Liver (tissue), 9 donors: ENCODE measurements around the gene PIK3CA. TPM values are rescaled to one million over a fixed set of nuclear protein-coding genes. Genes with fewer than 3 reads are reported as not detected.

Source experiments
- DNase-seq: peaks from one replicate; pipeline ENCODE4 v3.0.0-alpha.2; 2017; ENCODE audit warnings: low spot score
- H3K27ac ChIP-seq, 2 donors: one replicate each; pipeline ENCODE4 v1.7.0; 2013; ENCODE audit warnings: inconsistent platforms in 2 of 2, low read length in 2 of 2, control low read depth in 1 of 2, low read depth in 1 of 2, mild to moderate bottlenecking in 1 of 2
- H3K27me3 ChIP-seq, 4 donors: one replicate each; pipeline versions ENCODE4 v1.6.1 to v1.7.0; 2013; ENCODE audit warnings: low read length in 3 of 4, inconsistent platforms in 1 of 4, mild to moderate bottlenecking in 1 of 4, moderate library complexity in 1 of 4; ENCODE audit not compliant: control insufficient read depth in 4 of 4, insufficient read depth in 4 of 4
- H3K36me3 ChIP-seq, 4 donors: one replicate each; pipeline versions ENCODE4 v1.6.1 to v1.7.0; 2013; ENCODE audit warnings: low read length in 3 of 4, mild to moderate bottlenecking in 3 of 4, low read depth in 1 of 4, moderate library complexity in 1 of 4; ENCODE audit not compliant: control insufficient read depth in 4 of 4, insufficient read depth in 3 of 4
- H3K4me1 ChIP-seq, 4 donors: one replicate each; pipeline versions ENCODE4 v1.6.1 to v1.7.0; 2013; ENCODE audit warnings: low read length in 3 of 4, mild to moderate bottlenecking in 3 of 4, moderate library complexity in 1 of 4; ENCODE audit not compliant: control insufficient read depth in 4 of 4, insufficient read depth in 4 of 4
- H3K4me3 ChIP-seq, 3 donors: one replicate each; pipeline versions ENCODE4 v1.6.1 to v1.7.0; 2013; ENCODE audit warnings: low read length in 3 of 3, control low read depth in 1 of 3, low read depth in 1 of 3, mild to moderate bottlenecking in 1 of 3
- H3K9ac ChIP-seq, 2 donors: one replicate each; pipeline ENCODE4 v1.7.0; 2013; ENCODE audit warnings: low read length in 2 of 2, mild to moderate bottlenecking in 2 of 2, moderate library complexity in 2 of 2, control low read depth in 1 of 2, low read depth in 1 of 2
- H3K9me3 ChIP-seq, 4 donors: one replicate each; pipeline versions ENCODE4 v1.6.1 to v1.7.0; 2013; ENCODE audit warnings: low read length in 3 of 4; ENCODE audit not compliant: control insufficient read depth in 4 of 4
- EGR1 ChIP-seq, 2 donors: IDR thresholded peaks; 2 replicates each; pipeline ENCODE4 v1.6.1; 2016 to 2018; ENCODE audit warnings: antibody characterized with exemption in 2 of 2, low read depth in 2 of 2
- FOXA1 ChIP-seq: IDR thresholded peaks from 2 replicates; pipeline ENCODE4 v1.6.1; 2016; ENCODE audit warnings: antibody characterized with exemption
- FOXA2 ChIP-seq: IDR thresholded peaks from 2 replicates; pipeline ENCODE4 v1.6.1; 2016; ENCODE audit warnings: antibody characterized with exemption
- GABPA ChIP-seq, 2 donors: IDR thresholded peaks in 1 of 2; conservative IDR thresholded peaks in 1 of 2; 2 replicates each; pipeline ENCODE4 v1.6.1; 2016; ENCODE audit warnings: antibody characterized with exemption in 2 of 2, mild to moderate bottlenecking in 1 of 2, moderate library complexity in 1 of 2
- HNF4A ChIP-seq, 2 donors: conservative IDR thresholded peaks; 2 replicates each; pipeline ENCODE4 v1.6.1; 2016; ENCODE audit warnings: antibody characterized with exemption in 2 of 2, mild to moderate bottlenecking in 2 of 2
- HNF4G ChIP-seq: IDR thresholded peaks from 2 replicates; pipeline ENCODE4 v1.6.1; 2016; ENCODE audit warnings: antibody characterized with exemption
- JUND ChIP-seq, 2 donors: IDR thresholded peaks; 2 replicates each; pipeline ENCODE4 v1.6.1; 2016; ENCODE audit warnings: antibody characterized with exemption in 2 of 2
- NR2F2 ChIP-seq: IDR thresholded peaks from 2 replicates; pipeline ENCODE4 v1.6.1; 2016; ENCODE audit warnings: antibody characterized with exemption
- RAD21 ChIP-seq, 2 donors: IDR thresholded peaks; 2 replicates each; pipeline ENCODE4 v1.6.1; 2016; ENCODE audit warnings: antibody characterized with exemption in 2 of 2, mild to moderate bottlenecking in 2 of 2
- RXRA ChIP-seq, 2 donors: IDR thresholded peaks; 2 replicates each; pipeline ENCODE4 v1.6.1; 2017 to 2018; ENCODE audit warnings: antibody characterized with exemption in 2 of 2, mild to moderate bottlenecking in 1 of 2
- SP1 ChIP-seq: IDR thresholded peaks from 2 replicates; pipeline ENCODE4 v1.6.1; 2018; ENCODE audit warnings: antibody characterized with exemption, mild to moderate bottlenecking
- TAF1 ChIP-seq: conservative IDR thresholded peaks from 2 replicates; pipeline ENCODE4 v1.6.1; 2016; ENCODE audit warnings: antibody characterized with exemption, mild to moderate bottlenecking
- YY1 ChIP-seq: IDR thresholded peaks from 2 replicates; pipeline ENCODE4 v1.6.1; 2016; ENCODE audit warnings: antibody characterized with exemption, mild to moderate bottlenecking
- WGBS: extraction: QIAGEN DNeasy Blood & Tissue Kit; methylation state at CpG from one replicate; pipeline ENCODE4 v1.1.7; 2013; 5-methylcytosine and 5-hydroxymethylcytosine counted together
- polyA plus RNA-seq, 2 donors: library from polyadenylated mRNA; stranded (reverse) in 1 of 2; unstranded in 1 of 2; fragments of 200-250 nt in 1 of 2; fragments of >200 nt in 1 of 2; fragmentation: Nextera tagmentation in 1 of 2; extraction: Ambion mirVana in 1 of 2; gene quantifications; one replicate each; pipeline versions ENCODE4 v1.2.1 to v1.2.3, GENCODE V29; 2013 to 2015
- total RNA-seq, 2 donors: library from RNA; depleted of rRNA; stranded (reverse); fragments of >200 nt; gene quantifications; one replicate each; pipeline ENCODE4 v1.2.3, GENCODE V29; 2014
- TF ChIP-seq, protein P1 (sequence below): IDR thresholded peaks from 2 replicates; pipeline ENCODE4 v1.6.1; 2016; ENCODE audit warnings: antibody characterized with exemption
- TF ChIP-seq, protein P2 (sequence below): IDR thresholded peaks from 2 replicates; pipeline ENCODE4 v1.6.1; 2016; ENCODE audit warnings: antibody characterized with exemption, mild to moderate bottlenecking
- TF ChIP-seq, protein P3 (sequence below): IDR thresholded peaks from 2 replicates; pipeline ENCODE4 v1.6.1; 2016; ENCODE audit warnings: antibody characterized with exemption
- TF ChIP-seq, protein P4 (sequence below): fragments of 150-350 bp; IDR thresholded peaks from 2 replicates; pipeline ENCODE4 v1.5.1; 2017; ENCODE audit warnings: improper control_type of control experiment, low read depth, low read length; ENCODE audit not compliant: missing input control
- TF ChIP-seq, protein P5 (sequence below): IDR thresholded peaks from 2 replicates; pipeline ENCODE4 v1.6.1; 2016; ENCODE audit warnings: antibody characterized with exemption
- donor health status: healthy.
- donor health status: healthy.
- donor health status: healthy.
- donor health status: healthy.
- donor health status: healthy.

PIK3CA gene
- total and polyA plus RNA-seq, 4 donors = 3.6 to 14.6 (median 7.2) TPM

DNA sequence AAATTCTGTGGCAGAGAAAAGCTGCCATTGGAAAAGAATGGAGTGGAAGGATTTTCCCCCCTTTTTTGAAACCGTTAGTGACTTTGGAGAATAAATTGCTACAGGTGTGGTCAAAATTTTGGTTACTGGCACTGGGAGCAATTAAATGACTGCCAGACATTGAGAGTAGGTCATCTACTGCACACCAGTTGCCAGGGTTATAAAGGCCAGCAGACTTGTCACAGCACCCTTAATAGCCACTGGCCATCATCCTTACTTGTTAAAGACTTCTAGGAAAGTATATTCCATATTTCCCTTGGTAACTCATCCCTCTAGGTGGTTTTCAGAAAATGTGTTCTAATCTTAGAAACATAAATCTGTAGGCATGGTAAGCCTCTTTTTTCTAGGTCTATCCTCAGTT is 8.0 kb downstream of the PIK3CA start:
- H3K4me3 ChIP-seq = no peak overlapping the region
- DNase-seq = no peak
- no peak overlapping the region for H3K27ac ChIP-seq
- no peaks in the 10 kb centered on the region for H3K27me3 ChIP-seq
- peaks cover 0 to 5% (median 0%) of the 10 kb centered on the region in 4 donors for H3K4me1 ChIP-seq
- no peaks in the 10 kb centered on the region for H3K36me3 ChIP-seq
- H3K9me3 ChIP-seq = no peaks in the 10 kb centered on the region
- H3K9ac ChIP-seq = no peak overlapping the region
- TF ChIP-seq NR2F2 = no peak
- TF ChIP-seq, protein P1, sequence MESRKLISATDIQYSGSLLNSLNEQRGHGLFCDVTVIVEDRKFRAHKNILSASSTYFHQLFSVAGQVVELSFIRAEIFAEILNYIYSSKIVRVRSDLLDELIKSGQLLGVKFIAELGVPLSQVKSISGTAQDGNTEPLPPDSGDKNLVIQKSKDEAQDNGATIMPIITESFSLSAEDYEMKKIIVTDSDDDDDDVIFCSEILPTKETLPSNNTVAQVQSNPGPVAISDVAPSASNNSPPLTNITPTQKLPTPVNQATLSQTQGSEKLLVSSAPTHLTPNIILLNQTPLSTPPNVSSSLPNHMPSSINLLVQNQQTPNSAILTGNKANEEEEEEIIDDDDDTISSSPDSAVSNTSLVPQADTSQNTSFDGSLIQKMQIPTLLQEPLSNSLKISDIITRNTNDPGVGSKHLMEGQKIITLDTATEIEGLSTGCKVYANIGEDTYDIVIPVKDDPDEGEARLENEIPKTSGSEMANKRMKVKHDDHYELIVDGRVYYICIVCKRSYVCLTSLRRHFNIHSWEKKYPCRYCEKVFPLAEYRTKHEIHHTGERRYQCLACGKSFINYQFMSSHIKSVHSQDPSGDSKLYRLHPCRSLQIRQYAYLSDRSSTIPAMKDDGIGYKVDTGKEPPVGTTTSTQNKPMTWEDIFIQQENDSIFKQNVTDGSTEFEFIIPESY = no peak
- no peak for TF ChIP-seq EGR1 (IDR thresholded peaks at IDR 0.05; ENCODE audit: low read depth in 2 of 2)
- TF ChIP-seq GABPA (IDR thresholded peaks at IDR 0.05 in 1 of 2, conservative IDR thresholded peaks at IDR 0.05 in 1 of 2) = no peak
- no peak for TF ChIP-seq SP1
- no peak for TF ChIP-seq RAD21 (IDR thresholded peaks at IDR 0.05)
- TF ChIP-seq, protein P2, sequence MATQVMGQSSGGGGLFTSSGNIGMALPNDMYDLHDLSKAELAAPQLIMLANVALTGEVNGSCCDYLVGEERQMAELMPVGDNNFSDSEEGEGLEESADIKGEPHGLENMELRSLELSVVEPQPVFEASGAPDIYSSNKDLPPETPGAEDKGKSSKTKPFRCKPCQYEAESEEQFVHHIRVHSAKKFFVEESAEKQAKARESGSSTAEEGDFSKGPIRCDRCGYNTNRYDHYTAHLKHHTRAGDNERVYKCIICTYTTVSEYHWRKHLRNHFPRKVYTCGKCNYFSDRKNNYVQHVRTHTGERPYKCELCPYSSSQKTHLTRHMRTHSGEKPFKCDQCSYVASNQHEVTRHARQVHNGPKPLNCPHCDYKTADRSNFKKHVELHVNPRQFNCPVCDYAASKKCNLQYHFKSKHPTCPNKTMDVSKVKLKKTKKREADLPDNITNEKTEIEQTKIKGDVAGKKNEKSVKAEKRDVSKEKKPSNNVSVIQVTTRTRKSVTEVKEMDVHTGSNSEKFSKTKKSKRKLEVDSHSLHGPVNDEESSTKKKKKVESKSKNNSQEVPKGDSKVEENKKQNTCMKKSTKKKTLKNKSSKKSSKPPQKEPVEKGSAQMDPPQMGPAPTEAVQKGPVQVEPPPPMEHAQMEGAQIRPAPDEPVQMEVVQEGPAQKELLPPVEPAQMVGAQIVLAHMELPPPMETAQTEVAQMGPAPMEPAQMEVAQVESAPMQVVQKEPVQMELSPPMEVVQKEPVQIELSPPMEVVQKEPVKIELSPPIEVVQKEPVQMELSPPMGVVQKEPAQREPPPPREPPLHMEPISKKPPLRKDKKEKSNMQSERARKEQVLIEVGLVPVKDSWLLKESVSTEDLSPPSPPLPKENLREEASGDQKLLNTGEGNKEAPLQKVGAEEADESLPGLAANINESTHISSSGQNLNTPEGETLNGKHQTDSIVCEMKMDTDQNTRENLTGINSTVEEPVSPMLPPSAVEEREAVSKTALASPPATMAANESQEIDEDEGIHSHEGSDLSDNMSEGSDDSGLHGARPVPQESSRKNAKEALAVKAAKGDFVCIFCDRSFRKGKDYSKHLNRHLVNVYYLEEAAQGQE = no peak
- TF ChIP-seq, protein P3, sequence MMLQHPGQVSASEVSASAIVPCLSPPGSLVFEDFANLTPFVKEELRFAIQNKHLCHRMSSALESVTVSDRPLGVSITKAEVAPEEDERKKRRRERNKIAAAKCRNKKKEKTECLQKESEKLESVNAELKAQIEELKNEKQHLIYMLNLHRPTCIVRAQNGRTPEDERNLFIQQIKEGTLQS = no peak
- TF ChIP-seq, protein P4, sequence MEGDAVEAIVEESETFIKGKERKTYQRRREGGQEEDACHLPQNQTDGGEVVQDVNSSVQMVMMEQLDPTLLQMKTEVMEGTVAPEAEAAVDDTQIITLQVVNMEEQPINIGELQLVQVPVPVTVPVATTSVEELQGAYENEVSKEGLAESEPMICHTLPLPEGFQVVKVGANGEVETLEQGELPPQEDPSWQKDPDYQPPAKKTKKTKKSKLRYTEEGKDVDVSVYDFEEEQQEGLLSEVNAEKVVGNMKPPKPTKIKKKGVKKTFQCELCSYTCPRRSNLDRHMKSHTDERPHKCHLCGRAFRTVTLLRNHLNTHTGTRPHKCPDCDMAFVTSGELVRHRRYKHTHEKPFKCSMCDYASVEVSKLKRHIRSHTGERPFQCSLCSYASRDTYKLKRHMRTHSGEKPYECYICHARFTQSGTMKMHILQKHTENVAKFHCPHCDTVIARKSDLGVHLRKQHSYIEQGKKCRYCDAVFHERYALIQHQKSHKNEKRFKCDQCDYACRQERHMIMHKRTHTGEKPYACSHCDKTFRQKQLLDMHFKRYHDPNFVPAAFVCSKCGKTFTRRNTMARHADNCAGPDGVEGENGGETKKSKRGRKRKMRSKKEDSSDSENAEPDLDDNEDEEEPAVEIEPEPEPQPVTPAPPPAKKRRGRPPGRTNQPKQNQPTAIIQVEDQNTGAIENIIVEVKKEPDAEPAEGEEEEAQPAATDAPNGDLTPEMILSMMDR = no peak
- no peak for TF ChIP-seq HNF4G
- no peak for TF ChIP-seq YY1
- no peak for TF ChIP-seq RXRA (IDR thresholded peaks at IDR 0.05)
- no peak for TF ChIP-seq HNF4A (conservative IDR thresholded peaks at IDR 0.05)
- TF ChIP-seq JUND (IDR thresholded peaks at IDR 0.05) = no peak
- WGBS = 84% methylated on average over 1 of the region's 1 CpG

DNA sequence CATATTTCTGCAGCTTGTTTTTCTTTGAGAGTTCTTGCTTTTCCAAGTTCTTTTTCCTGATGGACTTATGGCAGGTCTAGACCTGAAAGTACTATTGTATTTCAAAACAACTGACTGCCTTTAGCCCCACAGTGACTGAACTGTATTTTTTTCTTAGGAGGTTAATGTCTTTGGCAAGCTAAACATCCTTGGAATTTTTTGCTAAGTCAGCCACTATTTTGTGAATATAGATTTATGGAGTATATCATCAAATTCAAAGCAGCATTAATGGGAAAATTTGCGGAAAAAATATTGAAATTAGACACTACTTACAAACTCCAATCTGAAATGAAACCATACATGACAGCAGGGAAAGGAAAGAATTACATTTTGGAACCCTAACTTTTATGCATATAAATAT is 8.6 kb downstream of the PIK3CA start:
- no peaks in the 10 kb centered on the region for H3K27me3 ChIP-seq
- peaks cover 0 to 3% (median 0%) of the 10 kb centered on the region in 4 donors for H3K4me1 ChIP-seq
- H3K36me3 ChIP-seq = no peaks in the 10 kb centered on the region
- H3K9ac ChIP-seq = no peak overlapping the region
- no peaks in the 10 kb centered on the region for H3K9me3 ChIP-seq
- H3K4me3 ChIP-seq = no peak overlapping the region
- no peak for DNase-seq
- WGBS = 89% methylated on average over 1 of the region's 1 CpG
- no peak overlapping the region for H3K27ac ChIP-seq
- TF ChIP-seq TAF1 (no peak), GABPA (IDR thresholded peaks at IDR 0.05 in 1 of 2, conservative IDR thresholded peaks at IDR 0.05 in 1 of 2) (no peak), NR2F2 (no peak), FOXA1 (no peak), FOXA2 (no peak), HNF4A (conservative IDR thresholded peaks at IDR 0.05) (no peak), JUND (IDR thresholded peaks at IDR 0.05) (no peak), EGR1 (IDR thresholded peaks at IDR 0.05; ENCODE audit: low read depth in 2 of 2) (no peak), YY1 (no peak), RXRA (IDR thresholded peaks at IDR 0.05) (no peak)
- TF ChIP-seq, protein P1 = no peak
- TF ChIP-seq, protein P2 = no peak
- TF ChIP-seq, protein P5, sequence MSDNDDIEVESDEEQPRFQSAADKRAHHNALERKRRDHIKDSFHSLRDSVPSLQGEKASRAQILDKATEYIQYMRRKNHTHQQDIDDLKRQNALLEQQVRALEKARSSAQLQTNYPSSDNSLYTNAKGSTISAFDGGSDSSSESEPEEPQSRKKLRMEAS = no peak
